Stimulated activated CD4-positive, alpha-beta T cell treated with anti-CD3 and anti-CD28 coated beads, Interleukin-12 subunit alpha, Interleukin-12 subunit beta, amount 100 ng/mL, for 4 hours (primary cell): ENCODE data around the gene YIPF3.
"Not testable (repeated sequence)": the region's sequence is repeated elsewhere in the genome, so short reads cannot be mapped to it uniquely, and the experiment has no call there.

Experiments used
- DNase-seq: peaks from one replicate; pipeline ENCODE4 v3.0.0-alpha.2; 2020

YIPF3 gene

DNA sequence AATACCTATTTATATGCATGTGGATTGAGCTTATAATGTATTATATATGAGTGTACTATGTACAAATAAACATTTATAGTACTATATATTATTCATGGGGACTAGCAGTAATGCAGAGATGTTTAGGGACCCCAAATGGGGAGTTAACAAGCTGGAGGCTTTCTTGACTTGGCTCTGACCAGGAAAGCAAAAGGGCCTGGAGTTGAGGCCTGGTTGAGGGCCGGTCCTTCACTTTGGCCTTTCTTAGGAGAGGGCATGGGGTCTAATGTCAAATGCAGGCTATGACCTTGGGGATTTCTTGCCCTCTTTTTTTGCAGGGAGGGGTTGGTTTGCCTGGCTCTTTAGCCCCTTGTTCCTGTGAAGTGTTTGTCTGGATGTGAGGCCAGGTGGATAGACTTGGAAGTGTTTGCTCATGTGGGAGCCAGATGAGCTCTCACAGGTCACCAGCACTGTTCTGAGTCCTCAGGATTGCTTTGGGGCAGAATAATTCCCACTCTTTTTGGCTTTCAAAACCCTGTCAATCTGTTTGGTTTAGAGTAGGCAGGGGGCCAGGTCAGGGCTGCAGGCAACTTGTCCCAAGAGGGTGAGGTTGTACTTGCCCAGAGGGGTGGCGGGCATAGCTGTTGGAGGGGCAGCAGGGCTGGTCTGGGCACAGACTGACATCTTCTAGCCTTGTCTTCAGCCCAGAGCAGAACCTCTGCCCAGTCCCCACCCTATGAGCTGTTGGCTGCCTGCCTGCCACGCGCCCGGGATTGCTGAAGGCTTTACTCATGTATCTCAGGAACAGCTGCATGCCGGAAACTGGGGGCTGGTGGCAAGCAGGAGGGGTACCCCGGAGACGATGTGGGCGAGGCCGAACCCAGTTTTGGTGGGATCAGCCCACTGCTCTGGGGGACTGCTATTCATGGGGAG is 24.7 kb downstream of the YIPF3 start:
- no peak for DNase-seq

DNA sequence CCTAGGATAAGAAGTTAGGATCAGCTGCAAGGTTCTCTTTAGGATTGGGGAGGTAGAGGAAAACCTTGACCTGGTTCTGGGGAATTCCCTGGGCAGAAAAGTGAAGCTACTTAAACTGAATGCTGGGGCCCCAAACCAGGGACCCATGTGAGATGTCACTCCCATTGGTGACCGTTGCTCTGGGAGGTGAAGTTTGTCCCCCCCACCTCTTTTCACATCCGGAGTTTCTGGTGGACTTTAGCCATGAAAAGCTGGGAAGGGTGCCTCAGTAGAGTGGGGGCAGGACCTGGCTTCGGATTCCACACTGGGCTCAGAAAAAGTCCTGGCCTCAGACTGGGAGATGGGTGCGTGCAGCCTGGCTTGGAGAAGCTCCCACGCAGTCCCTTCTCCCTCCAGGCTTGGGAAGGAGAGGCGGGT is 26.2 kb downstream of the YIPF3 start:
- no peak for DNase-seq

DNA sequence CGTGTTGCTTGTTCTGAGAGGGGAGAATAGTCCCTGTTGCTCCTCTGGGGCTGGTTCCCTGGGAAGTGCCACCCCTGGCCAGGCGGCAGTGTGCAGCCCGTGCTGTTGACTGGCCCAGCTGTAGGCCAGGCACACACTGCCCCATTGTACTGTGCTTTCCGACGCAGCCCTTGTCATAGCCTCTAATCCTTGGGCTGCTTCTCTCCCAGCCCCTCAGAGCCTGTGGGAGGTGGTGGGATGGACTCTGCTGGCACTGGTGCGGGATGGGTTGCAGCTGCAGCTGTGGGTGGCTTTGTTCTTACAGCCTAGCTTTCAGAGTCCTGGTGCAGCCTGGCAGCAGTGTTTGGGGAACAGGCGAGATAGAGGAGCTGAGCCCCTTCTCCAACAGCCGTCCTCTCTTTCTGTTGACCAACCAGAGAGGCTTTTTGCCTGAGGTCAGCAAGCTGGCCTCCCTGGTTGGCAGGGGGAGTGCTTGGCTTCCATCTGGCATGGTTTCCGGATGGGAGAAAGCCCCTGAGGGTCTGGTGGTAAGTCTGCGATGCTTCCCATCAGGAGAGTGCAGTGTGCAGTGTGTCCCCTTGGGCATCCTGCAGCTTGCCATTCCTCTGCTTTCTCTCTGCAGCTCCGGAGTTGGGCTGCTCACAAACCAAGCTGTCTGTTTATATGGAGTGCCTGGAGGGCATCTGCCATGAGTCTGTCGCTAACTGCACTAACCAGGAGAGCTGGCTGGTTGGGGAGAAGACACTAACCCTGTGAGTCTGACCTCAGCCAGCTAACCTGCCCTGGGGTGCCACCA is 27.3 kb downstream of the YIPF3 start:
- DNase-seq: no peak

DNA sequence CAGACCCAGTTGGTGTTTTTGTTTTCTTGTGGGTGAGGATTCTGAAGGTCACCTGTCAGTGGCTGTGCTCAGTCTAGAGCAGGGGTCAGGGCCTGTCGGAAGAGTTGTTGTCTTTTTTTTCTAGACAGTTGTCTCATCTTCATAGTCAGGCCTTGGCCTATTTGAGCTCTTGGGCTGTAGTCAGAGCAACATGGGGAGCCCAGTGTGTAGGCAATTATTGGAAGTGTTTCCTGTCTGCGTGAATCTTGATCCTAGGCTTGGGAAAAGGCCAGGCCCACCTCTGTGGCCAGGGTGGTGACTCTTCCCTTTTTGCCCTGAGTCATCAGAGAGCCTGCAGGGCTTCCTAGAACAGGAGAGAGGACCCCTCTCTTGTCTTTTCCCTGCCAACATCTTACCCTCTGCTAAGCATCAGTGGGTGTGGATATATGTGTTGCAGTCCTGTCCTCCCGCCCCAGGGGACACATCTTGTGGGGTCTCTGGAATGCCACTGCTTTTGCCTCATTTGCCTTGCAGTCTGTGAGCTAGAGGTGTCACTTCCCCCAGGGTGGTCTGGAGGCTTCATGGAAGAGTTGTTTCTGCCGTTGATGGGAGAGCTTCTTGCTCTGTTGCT is 28.0 kb downstream of the YIPF3 start:
- no peak for DNase-seq

DNA sequence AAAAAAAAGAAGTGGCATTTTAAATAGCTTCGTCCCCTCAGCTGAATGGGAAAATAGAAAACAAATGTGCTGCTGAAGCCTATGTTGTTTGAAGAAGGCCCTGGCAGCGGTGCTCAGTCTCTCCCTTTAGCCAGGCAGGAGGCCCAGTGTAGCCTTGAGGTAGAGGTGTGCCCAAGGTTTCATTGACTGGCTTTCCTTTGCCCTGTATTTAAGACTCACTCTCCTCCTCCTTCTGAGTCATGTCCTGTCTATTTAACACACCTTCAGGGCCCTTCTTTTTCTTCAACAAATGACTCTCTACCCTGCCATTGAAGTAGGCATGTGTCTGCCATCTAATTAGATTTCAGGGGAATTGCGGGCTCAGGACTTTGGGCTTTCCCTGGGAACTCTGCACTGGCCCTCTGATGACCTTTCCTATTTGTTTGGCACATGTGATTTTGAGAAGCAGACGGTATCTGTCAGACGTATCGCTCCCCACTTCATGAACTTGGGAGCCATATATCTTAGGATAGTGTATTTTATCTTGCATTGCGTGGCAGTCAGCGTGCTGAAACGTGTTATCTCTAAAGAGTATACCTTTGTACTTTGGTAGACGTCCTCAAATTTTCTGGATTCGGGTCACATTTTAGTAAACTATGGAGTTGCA is 35.0 kb downstream of the YIPF3 start:
- no peak for DNase-seq

DNA sequence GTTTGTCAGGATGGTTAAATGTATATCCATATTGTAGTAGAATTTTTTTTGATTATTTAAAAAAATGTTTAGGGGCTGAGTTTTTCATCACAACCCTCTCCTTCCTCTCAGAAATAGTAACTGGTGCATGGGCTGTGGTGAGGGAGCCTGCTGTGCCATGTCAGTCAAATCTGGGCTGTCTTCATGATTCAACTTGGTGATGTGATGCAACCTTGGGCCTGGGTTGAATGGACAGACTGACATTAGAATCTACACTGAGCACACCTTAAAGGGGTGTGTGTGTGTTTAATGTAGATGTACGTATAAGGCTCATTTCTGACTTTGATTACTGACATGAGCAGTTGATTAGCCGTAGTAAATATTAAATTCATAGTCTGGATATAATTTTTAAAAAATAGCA is 35.7 kb downstream of the YIPF3 start:
- no peak for DNase-seq

DNA sequence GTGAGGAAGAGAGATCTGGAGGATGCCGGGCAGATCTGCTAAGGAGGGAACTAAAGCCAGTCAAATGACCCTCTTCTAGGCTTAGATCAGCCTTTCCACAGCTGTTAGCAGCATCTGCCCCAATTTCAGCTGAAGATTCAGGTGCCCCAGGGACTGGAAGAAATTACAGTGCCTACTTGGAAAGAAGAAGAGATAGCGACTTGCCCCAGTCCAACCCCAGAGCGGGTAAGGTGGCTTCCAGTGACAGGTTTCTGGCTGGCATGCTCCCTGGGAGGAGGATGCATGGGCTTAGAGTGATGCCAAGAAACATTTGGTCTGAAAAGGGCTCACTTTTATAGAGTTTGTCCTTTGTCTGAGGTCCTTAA is 38.7 kb downstream of the YIPF3 start:
- DNase-seq: no peak

DNA sequence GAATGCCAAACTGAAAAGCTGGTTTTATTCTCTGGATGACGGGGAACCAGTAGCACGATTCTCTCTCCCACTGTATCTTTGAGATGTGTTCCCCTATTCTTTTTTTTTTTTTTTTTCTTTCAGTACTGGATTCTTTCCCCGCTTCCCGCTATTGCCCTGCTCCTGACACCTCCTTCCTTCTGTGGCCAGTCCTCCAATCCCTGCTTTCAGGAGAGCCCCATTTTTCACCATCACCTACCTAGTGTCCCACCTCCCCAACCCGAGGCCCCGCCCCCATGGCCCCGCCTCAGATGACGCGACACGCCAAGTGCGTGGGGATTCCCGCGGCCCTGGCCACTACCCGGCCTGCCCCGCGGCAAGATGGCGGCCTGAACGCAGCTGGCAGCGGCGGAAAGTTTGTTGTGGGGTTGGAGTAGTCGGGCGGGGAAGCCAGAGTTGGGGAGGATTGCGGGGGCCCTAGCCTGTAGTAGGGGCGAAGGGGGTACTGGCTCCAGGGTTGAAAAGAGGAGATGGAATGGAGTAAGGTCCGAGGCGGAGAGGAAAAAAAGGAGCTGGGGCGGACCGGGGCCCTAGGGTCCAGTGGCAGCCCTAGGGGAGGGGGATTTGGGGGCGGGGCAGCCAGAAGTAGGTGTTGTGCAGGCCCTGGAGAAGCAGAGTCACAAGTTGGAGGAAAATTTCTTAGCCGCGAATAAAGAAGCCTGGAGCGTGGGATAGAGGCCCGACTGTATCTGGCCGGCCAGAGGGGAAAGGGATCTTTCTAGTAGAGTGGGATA is 39.3 kb downstream of the YIPF3 start, which contains the start of gene TJAP1:
Gene TJAP1, plus strand, starts transcription at position 336 of the 773 bp plus-strand sequence. CDS start 21,432 bp downstream, outside the sequence.
- DNase-seq: peak; percentile 99

DNA sequence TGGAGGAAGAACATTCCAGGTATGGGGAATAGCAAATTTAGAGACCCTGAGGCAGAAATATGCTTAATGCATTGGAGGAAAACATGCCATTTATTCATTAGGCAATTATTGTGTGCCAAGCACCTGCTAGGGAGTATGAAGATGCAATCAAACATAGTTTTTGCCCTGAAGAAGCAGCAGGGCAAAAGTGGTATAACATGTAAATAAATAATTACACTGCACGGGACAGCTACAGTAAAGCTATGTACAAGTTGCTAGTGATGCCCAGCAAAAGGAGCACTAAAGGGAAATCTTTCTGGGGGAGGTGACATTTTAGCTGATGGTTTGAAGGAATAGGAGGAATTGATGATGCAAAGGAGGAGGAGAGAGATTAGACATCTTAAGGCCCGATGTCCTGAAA is 40.0 kb downstream of the YIPF3 start:
- no peak for DNase-seq

DNA sequence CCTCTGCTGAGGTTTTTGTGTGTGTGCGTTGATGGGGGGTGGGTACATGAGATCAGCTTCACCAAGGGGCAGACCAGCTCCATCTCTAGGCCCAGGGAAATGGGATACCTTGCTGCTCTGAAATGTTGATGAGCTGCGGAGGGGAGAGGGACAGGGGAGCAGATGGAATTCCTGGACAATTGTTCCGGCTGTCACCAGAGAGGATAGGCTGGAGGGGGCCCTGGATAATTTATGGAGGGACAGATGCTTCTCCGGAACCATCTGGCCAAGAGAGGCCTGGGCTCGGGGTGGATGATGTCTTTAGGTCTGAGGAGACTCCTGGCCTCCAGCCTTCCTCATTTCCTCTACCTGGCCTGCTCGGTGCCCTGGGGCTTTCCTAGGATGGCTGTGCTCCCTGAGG is 41.2 kb downstream of the YIPF3 start:
- DNase-seq: no peak

DNA sequence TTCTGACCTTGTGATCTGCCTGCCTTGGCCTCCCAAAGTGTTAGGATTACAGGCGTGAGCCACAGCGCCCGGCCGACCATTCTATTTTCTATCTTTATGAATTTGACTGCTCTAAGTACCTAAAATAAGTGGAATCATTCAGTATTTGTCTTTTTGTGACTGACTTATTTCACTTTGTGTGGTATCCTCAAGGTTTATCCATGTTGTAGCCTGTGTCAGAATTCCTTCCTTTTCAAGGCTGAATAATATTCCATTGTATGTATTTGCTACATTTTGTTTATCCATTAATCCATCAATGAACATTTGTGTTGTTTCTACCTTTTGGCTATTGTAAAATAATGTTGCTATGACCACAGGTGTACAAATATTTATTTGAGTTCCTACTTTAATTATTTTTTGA is 44.2 kb downstream of the YIPF3 start:
- DNase-seq: no peak

DNA sequence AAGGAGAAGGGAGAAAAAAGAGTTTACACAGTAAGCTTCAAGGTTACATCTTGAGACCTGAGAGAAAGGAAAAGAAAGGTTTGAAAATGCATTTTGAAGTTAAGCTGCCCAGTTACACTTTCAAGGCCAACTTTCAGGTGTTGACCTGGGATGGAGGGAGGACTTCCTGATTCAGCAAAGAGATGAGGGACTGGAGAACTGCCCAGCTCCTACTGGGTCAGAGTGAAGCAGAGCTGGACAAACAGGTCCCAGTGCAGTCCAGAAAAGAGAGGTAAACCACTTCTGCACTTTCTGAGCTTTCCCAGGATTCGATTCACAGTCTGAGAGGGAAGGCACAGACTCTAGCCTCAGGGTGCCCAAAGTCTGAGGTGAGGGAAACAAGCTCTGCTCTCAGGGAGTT is 45.3 kb downstream of the YIPF3 start:
- DNase-seq: no peak

DNA sequence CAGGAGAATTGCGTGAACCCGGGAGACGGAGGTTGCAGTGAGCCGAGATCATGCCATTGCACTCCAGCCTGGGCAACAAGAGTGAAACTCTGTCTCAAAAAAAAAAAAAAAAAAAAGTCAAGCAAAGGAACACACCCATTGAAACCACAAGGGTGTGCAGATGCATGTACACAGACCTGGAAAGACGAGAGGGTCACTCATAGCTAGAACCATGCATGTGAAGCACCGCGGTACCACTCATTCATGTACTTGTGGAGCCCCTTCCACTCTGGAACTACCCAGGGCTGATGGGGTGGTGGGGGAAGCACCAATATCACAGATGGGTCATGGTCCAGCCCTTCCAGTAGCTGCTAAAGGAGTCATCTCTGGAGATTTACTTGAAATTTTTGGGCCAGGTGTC is 46.8 kb downstream of the YIPF3 start:
- DNase-seq: no peak

DNA sequence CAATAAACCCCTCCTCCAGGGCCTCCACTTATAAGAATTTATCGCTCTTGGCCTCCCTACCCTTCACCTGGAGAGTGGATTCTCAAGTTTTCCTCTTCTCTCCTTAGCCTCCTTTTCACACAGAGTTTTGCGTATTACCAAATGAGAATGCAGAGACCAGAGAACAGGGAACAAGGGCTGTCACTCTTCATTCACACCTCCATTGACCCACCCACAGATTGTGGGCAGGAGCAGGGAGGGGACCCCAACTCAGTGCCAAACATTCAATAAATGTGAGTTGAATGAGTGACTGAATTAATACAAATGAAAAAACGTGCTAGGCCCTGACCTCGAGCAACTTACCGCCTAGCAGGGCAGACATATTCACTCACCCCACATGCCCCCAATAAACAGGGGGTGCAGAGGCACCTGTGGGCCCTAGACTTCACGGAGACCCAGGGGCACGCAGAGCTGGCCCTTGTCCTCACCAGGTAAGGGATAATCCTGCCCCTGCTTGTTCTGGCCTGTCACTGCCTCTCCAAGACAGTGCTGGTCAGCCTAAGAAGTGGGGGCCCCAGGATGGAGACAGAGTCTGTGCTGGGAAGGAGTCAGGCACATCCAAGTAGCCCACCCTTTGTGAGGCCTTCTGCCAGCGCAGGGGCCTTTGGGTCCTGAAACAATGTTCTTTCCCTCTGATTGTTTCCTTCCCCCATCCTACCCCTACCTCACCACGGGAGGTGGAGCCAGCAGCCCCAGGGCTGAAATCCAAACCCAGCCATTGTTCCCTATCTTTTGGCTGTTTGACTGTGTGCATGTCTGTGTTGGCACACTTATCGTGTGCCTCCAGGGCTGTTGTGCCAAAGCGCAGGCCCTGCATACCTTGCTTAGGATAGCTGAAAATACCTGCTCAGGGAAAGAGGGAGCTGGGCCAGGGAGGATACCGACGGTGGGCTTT is 47.7 kb downstream of the YIPF3 start:
- DNase-seq: no peak

DNA sequence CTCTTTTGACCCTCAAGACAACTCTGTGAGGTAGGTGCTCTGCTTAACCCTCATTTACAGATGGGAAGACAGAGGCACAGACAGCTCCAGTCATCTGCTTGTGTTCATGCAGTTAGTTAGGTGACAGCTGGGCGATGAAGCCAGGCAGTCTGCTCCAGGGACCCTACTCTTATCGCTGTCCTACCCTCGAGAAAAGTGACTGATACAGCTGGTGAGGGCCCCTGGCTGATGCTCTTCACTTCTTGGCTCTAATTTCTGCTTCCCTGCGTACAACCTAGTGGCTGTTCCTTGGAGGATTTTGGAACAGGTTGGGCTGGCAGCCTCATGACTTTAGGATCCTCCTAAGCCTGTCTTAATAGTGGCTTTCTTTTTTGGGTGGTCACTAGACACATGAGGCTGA is 48.5 kb downstream of the YIPF3 start:
- no peak for DNase-seq

DNA sequence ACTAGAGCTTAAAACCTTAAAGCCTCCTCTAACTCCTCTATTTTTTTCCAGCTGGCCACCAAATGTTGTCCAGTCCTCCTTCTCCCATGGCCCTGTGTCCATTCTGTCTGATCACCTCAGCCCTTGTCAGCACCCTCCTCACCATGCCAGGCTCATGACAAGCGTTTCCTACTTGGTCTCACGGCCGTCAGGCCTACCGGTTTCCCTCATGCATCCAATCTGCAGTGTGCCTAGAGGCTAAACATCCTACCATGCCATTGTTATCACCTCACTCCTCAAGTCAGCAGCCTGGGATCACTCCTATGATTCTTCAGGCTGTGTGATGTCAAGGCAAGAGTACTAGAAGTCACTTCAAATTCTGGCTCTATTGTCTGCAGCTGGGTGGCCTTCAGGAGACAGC is 49.0 kb downstream of the YIPF3 start:
- DNase-seq: no peak

DNA sequence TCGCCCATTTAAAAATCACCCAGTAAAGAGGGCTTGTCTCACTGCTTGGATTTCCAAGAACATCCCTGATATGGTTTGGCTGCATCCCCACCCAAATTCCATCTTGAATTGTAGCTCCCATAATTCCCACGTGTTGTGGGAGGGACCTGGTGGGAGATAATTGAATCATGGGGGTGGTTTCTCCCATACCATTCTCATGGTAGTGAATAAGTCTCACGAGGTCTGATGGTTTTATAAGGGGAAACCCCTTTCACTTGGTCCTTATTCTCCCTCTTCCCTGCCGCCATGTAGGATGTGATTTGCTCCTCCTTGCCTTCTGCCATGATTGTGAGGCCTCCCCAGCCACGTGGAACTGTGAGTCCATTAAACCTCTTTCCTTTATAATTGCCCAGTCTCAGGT is 49.5 kb downstream of the YIPF3 start:
- not testable (repeated sequence) for DNase-seq

DNA sequence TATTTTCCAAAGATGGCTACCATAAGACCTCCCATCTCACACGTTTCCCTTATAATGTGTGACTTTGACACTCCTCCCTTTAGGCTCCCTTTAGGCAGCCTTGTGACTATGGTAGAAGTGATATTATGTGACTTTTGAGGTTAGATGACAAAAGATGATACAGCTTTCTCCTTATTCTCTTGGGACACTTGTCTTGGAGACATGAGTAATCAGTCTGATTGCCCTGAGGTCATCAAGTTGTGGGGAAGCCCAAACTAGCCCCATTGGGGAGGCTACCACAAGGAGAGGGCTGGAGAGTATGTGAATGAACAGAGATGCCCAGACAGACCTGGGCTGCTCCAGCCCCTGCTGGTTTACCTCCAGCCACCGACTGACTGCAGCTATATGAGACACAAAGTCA is 50.8 kb downstream of the YIPF3 start:
- no peak for DNase-seq

DNA sequence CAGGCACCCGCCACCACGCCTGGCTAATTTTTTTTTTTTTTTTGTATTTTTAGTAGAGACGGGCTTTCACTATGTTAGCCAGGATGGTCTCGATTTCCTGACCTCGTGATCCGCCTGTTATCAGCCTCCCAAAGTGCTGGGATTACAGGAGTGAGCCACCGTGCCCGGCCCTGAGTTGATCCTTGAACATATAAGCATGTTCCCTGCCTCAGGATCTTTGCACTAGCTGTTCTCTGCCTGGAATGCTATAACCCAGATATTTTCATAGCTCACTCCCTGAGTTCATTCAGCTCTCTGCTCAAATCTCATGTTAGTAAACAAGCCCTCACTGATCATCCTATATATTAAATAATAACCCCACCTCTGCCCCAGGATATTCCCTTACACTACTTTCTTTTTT is 52.4 kb downstream of the YIPF3 start:
- DNase-seq: no peak

DNA sequence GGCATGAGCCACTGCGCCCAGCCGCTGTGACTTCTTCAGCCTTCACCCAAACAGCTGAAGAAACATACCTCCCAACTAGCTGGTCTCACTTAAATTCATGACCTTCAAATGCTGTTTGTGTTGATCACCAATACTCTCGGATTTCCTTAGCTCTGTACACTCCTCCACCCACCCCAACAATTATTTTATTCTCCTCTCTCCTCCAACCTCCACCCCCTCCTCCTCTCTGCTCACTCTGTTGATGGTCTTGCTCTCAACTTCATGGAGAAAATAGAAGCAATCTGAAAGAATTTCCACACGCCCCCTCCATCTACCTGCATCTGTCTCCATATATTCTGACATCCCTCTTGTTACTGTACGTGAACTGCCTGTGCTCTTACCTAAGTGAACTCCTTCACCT is 54.8 kb downstream of the YIPF3 start:
- DNase-seq: no peak
